Erythroblast (primary cell): ENCODE data around the gene PRSS56.

Experiments used
- GATA1 ChIP-seq: IDR thresholded peaks from 2 replicates; pipeline ENCODE4 v1.6.1; 2011; ENCODE audit warnings: low read depth, mild to moderate bottlenecking, control low read depth, low read length, moderate library complexity
- POLR2A ChIP-seq: IDR thresholded peaks from 2 replicates; pipeline ENCODE4 v1.6.1; 2011; ENCODE audit warnings: mild to moderate bottlenecking, low read length

DNA sequence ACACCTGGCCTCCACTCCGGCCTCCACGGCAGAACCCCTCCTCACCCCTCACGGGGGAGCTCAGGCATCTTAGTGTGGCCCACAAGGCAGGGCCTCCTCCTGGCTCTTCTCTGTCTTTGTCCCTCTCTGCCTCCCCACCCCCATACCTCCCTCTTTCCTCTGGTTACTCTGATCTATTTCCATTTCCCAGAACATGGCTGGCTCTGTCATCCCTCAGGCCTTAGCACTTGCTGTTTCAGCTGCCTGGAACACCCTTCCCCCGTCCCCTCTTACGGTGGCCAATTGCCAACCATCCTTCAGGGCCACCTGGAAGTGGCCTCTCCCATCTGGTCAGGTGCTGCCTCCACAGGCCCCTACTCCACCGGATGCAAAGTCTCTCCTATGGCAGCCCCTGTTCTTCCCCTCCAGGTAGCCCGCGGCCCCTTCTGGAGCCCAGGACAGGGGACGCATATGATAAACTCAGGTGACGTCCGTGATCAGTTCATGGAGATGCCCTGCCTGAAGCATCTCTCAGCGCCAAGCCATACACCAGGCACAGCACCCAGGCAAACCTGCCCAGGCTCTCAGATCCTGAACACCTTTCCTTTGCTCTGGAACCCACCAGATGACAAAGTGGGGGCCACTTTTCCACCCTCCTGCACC lies 28.9 kb upstream of the PRSS56 start:
- TF ChIP-seq POLR2A (no peak), GATA1 (no peak)
